Trophoblast cell (in vitro differentiated cells and primary cell): ENCODE results near the gene ALDH7A1.

Source experiments
- DNase-seq, 2 donors: peaks; one replicate each; pipeline ENCODE4 v3.0.0-alpha.2; 2016
- H2AFZ ChIP-seq: 2 replicates; pipeline ENCODE4 v1.6.1; 2013; ENCODE audit warnings: low read length, moderate library complexity, mild to moderate bottlenecking; ENCODE audit not compliant: insufficient read depth, poor library complexity
- H2AK5ac ChIP-seq: 2 replicates; pipeline ENCODE4 v1.6.1; 2013; ENCODE audit warnings: mild to moderate bottlenecking, low read length
- H2BK120ac ChIP-seq: 2 replicates; pipeline ENCODE4 v1.6.1; 2013; ENCODE audit warnings: low read length, mild to moderate bottlenecking, moderate library complexity; ENCODE audit not compliant: insufficient read depth, poor library complexity
- H2BK12ac ChIP-seq: 2 replicates; pipeline ENCODE4 v1.6.1; 2013; ENCODE audit warnings: mild to moderate bottlenecking, low read length, moderate library complexity
- H2BK5ac ChIP-seq: 2 replicates; pipeline ENCODE4 v1.6.1; 2013; ENCODE audit warnings: low read length, low read depth, moderate library complexity, mild to moderate bottlenecking; ENCODE audit not compliant: poor library complexity
- H3K14ac ChIP-seq: 2 replicates; pipeline ENCODE4 v1.6.1; 2013; ENCODE audit warnings: mild to moderate bottlenecking, low read length
- H3K18ac ChIP-seq: 2 replicates; pipeline ENCODE4 v1.6.1; 2013; ENCODE audit warnings: mild to moderate bottlenecking, low read length
- H3K23ac ChIP-seq: 2 replicates; pipeline ENCODE4 v1.6.1; 2013; ENCODE audit warnings: low read length
- H3K27ac ChIP-seq: 2 replicates; pipeline ENCODE4 v1.5.1; 2013; ENCODE audit warnings: low read depth, mild to moderate bottlenecking, inconsistent platforms, low read length, moderate library complexity
- H3K27me3 ChIP-seq: 2 replicates; pipeline ENCODE4 v1.6.1; 2013; ENCODE audit warnings: inconsistent platforms, mild to moderate bottlenecking, low read length, moderate library complexity; ENCODE audit not compliant: insufficient read depth
- H3K36me3 ChIP-seq, 2 experiments: 1 replicate in 1 of 2; 2 replicates in 1 of 2; pipeline ENCODE4 v1.6.1; 2013; ENCODE audit warnings: low read length in 2 of 2, mild to moderate bottlenecking in 2 of 2, moderate library complexity in 1 of 2; ENCODE audit not compliant: insufficient read depth in 2 of 2, control insufficient read depth in 1 of 2
- H3K4ac ChIP-seq: 2 replicates; pipeline ENCODE4 v1.6.1; 2013; ENCODE audit warnings: low read depth, mild to moderate bottlenecking, low read length, moderate library complexity
- H3K4me1 ChIP-seq, 2 experiments: 1 replicate in 1 of 2; 2 replicates in 1 of 2; pipeline ENCODE4 v1.6.1; 2013; ENCODE audit warnings: low read length in 2 of 2, mild to moderate bottlenecking in 2 of 2, moderate library complexity in 1 of 2; ENCODE audit not compliant: insufficient read depth in 2 of 2, control insufficient read depth in 1 of 2
- H3K4me2 ChIP-seq: 2 replicates; pipeline ENCODE4 v1.6.1; 2013; ENCODE audit warnings: inconsistent platforms, mild to moderate bottlenecking, low read length, moderate library complexity
- H3K4me3 ChIP-seq: 2 replicates; pipeline ENCODE4 v1.5.1; 2013; ENCODE audit warnings: mild to moderate bottlenecking, low read depth, low read length, inconsistent platforms
- H3K79me1 ChIP-seq: one replicate; pipeline ENCODE4 v1.6.1; 2013; ENCODE audit warnings: low read length
- H3K79me2 ChIP-seq: 2 replicates; pipeline ENCODE4 v1.6.1; 2013; ENCODE audit warnings: low read length, mild to moderate bottlenecking; ENCODE audit not compliant: control insufficient read depth, insufficient read depth, poor library complexity
- H3K9ac ChIP-seq: 2 replicates; pipeline ENCODE4 v1.6.1; 2013; ENCODE audit warnings: mild to moderate bottlenecking, low read length
- H3K9me3 ChIP-seq: 2 replicates; pipeline ENCODE4 v1.6.1; 2013; ENCODE audit warnings: low read depth, mild to moderate bottlenecking, control low read depth, inconsistent platforms, low read length; ENCODE audit not compliant: insufficient read depth
- H4K12ac ChIP-seq: 2 replicates; pipeline ENCODE4 v1.6.1; 2013; ENCODE audit warnings: low read depth, mild to moderate bottlenecking, low read length, moderate library complexity
- H4K8ac ChIP-seq: 2 replicates; pipeline ENCODE4 v1.6.1; 2013; ENCODE audit warnings: low read depth, mild to moderate bottlenecking, low read length, moderate library complexity
- H4K91ac ChIP-seq: one replicate; pipeline ENCODE4 v1.6.1; 2013; ENCODE audit warnings: low read depth, mild to moderate bottlenecking, low read length, moderate library complexity
- WGBS: extraction: QIAGEN DNeasy Blood & Tissue Kit; methylation state at CpG from one replicate; pipeline ENCODE4 v1.1.7; 2013; ENCODE audit warnings: missing lambda C conversion rate; ENCODE audit not compliant: insufficient read length, insufficient coverage; ENCODE audit errors: extremely low coverage; 5-methylcytosine and 5-hydroxymethylcytosine counted together

ALDH7A1 gene

DNA sequence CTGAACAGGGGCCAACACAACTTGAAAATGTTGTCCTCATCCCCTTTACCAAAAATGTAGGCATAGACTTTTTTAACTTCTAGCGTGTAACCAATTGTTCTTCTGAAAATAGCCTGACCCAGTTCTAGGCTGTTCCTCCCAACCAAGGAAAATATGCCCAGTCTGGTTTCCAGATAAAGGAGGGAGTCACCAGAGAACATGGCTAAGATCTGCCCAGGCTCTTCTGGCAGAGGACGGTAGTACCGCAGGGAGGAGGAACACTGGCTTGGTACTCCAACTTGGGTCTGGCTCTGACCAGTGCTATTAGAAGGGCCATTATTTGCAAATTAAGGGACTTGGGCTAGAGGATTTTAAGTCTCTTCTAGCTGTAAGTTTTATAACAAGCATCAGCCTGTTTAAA lies 108.7 kb downstream of the ALDH7A1 start:
- no peak overlapping the region for H3K4me3 ChIP-seq
- no peak overlapping the region for H4K91ac ChIP-seq
- no peak overlapping the region for H2AK5ac ChIP-seq
- H3K79me1 ChIP-seq, result peaks cover 2% of the 10 kb centered on the region
- no peaks in the 10 kb centered on the region for H3K27me3 ChIP-seq
- peaks cover 0 to 5% of the 10 kb centered on the region in 2 experiments for H3K4me1 ChIP-seq
- no peak overlapping the region for H3K23ac ChIP-seq
- no peak overlapping the region for H3K4me2 ChIP-seq
- no peak overlapping the region for H3K18ac ChIP-seq
- H3K27ac ChIP-seq, result no peak overlapping the region
- H3K9ac ChIP-seq, result no peak overlapping the region
- no CpG with 5 or more reads among the region's 3 CpGs for WGBS
- H4K12ac ChIP-seq, result no peak overlapping the region
- H3K36me3 ChIP-seq, result peaks cover 17 to 29% of the 10 kb centered on the region in 2 experiments
- no peak overlapping the region for H2BK120ac ChIP-seq
- DNase-seq, result no peak
- H2AFZ ChIP-seq, result no peak overlapping the region
- no peak overlapping the region for H2BK5ac ChIP-seq
- no peak overlapping the region for H3K4ac ChIP-seq
- no peaks in the 10 kb centered on the region for H3K79me2 ChIP-seq
- no peaks in the 10 kb centered on the region for H3K9me3 ChIP-seq
- H3K14ac ChIP-seq, result no peak overlapping the region
- H2BK12ac ChIP-seq, result no peak overlapping the region
- H4K8ac ChIP-seq, result no peak overlapping the region

DNA sequence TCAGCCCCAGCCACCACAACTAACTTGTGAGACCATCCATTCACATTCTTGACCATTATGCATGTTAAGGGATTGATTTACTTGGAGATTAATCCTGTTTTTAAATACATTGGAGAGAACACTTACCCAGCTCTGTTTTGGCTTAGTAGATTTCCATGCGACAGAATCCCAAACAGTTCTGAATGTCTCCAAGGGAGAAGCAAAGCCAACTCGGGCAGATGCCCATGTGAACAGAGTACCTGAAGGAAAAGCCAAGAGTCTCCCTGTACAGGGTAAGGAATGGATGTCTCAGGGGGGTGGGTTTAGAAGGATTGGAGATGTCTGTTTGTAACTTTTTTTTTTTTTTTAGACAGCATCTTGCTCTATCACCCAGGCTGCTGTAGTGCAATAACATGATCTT lies 110.8 kb downstream of the ALDH7A1 start:
- Histone ChIP-seq H3K36me3 (peaks cover 12 to 28% of the 10 kb centered on the region in 2 experiments), H3K79me2 (no peaks in the 10 kb centered on the region), H3K4me3 (no peak overlapping the region), H4K8ac (no peak overlapping the region), H2BK12ac (no peak overlapping the region), H3K23ac (no peak overlapping the region), H3K18ac (no peak overlapping the region), H2BK120ac (no peak overlapping the region), H3K9ac (no peak overlapping the region), H4K12ac (no peak overlapping the region), H3K4me2 (no peak overlapping the region), H3K14ac (no peak overlapping the region), H4K91ac (no peak overlapping the region), H3K27ac (no peak overlapping the region), H3K4me1 (peaks cover 0 to 5% of the 10 kb centered on the region in 2 experiments), H2AFZ (no peak overlapping the region), H3K79me1 (no peaks in the 10 kb centered on the region), H3K9me3 (no peaks in the 10 kb centered on the region), H2AK5ac (no peak overlapping the region), H3K4ac (no peak overlapping the region), H2BK5ac (no peak overlapping the region), H3K27me3 (no peaks in the 10 kb centered on the region)
- no peak for DNase-seq
- WGBS, result no CpG with 5 or more reads among the region's 2 CpGs

DNA sequence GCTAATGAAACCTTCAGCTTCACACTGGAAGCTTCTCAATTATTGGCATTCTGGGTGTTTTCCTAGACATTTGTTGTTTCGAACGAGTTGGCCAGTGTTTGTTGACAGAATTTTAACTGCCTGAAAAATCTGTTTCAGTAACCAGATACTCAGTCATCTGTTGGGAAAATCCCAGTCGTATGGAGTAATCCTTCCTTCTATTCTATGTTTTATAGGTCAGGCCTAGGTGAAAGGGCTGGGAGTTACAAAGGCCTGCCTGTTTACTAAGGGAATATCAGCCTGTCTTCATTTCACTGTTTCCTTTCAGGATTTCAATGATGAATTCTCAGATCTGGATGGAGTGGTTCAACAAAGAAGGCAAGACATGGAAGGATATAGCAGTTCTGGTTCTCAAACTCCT lies 111.9 kb downstream of the ALDH7A1 start:
- no CpG with 5 or more reads among the region's 3 CpGs for whole genome bisulfite sequencing
- Histone ChIP-seq H4K12ac (no peak overlapping the region), H3K23ac (no peak overlapping the region), H3K4me2 (no peak overlapping the region), H3K27ac (no peak overlapping the region), H3K36me3 (peaks cover 17 to 25% of the 10 kb centered on the region in 2 experiments), H3K9me3 (no peaks in the 10 kb centered on the region), H3K4me3 (no peak overlapping the region), H4K91ac (no peak overlapping the region), H3K27me3 (no peaks in the 10 kb centered on the region), H2AK5ac (no peak overlapping the region), H3K79me1 (no peaks in the 10 kb centered on the region), H4K8ac (no peak overlapping the region), H2BK5ac (no peak overlapping the region), H3K4ac (no peak overlapping the region), H2BK12ac (no peak overlapping the region), H3K18ac (no peak overlapping the region), H2AFZ (no peak overlapping the region), H3K9ac (no peak overlapping the region), H3K4me1 (no peaks in the 10 kb centered on the region), H3K79me2 (no peaks in the 10 kb centered on the region), H3K14ac (no peak overlapping the region), H2BK120ac (no peak overlapping the region)
- DNase-seq, result no peak

DNA sequence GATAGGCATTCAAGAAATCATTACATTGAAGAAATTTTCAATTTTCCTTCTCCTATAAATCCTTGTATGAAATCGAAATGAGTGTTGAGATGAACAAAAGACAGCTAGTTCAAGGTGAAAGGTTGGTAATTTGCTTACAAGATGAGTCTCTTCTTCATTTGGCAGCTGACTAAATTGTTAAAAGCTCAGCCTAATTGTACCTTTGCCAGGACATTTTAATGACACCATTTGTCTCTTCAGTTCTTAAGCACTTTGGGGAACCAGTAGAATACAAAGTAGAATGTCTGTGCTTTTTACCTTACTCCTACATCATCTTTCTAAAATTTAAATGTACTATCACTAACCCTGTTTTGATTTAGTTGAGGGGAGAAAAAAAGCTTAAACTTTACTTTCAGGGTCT lies 112.4 kb downstream of the ALDH7A1 start:
- no peaks in the 10 kb centered on the region for H3K27me3 ChIP-seq
- no peak overlapping the region for H2AFZ ChIP-seq
- WGBS, result no CpG with 5 or more reads among the region's 1 CpG
- H3K27ac ChIP-seq, result no peak overlapping the region
- H3K4me3 ChIP-seq, result no peak overlapping the region
- no peak overlapping the region for H3K9ac ChIP-seq
- H3K23ac ChIP-seq, result no peak overlapping the region
- no peak overlapping the region for H4K12ac ChIP-seq
- no peak overlapping the region for H2BK12ac ChIP-seq
- peaks cover 19 to 25% of the 10 kb centered on the region in 2 experiments for H3K36me3 ChIP-seq
- H3K4me1 ChIP-seq, result no peaks in the 10 kb centered on the region
- no peaks in the 10 kb centered on the region for H3K79me2 ChIP-seq
- no peaks in the 10 kb centered on the region for H3K9me3 ChIP-seq
- no peak overlapping the region for H2AK5ac ChIP-seq
- H3K18ac ChIP-seq, result no peak overlapping the region
- H3K4ac ChIP-seq, result no peak overlapping the region
- H2BK5ac ChIP-seq, result no peak overlapping the region
- no peak overlapping the region for H2BK120ac ChIP-seq
- no peak overlapping the region for H3K4me2 ChIP-seq
- H3K14ac ChIP-seq, result no peak overlapping the region
- H3K79me1 ChIP-seq, result no peaks in the 10 kb centered on the region
- no peak overlapping the region for H4K91ac ChIP-seq
- H4K8ac ChIP-seq, result no peak overlapping the region
- DNase-seq, result no peak
